C4-2B (cell line): ENCODE measurements around the gene PHF12.

Experiments used
- ZFX ChIP-seq: fragments of 450-650 bp; IDR thresholded peaks from 2 replicates; pipeline ENCODE4 v1.6.1; 2017
- TF ChIP-seq, protein P1 (sequence below): fragments of 450-650 bp; conservative IDR thresholded peaks from 2 replicates; pipeline ENCODE4 v1.5.1; 2017; ENCODE audit warnings: mild to moderate bottlenecking

DNA sequence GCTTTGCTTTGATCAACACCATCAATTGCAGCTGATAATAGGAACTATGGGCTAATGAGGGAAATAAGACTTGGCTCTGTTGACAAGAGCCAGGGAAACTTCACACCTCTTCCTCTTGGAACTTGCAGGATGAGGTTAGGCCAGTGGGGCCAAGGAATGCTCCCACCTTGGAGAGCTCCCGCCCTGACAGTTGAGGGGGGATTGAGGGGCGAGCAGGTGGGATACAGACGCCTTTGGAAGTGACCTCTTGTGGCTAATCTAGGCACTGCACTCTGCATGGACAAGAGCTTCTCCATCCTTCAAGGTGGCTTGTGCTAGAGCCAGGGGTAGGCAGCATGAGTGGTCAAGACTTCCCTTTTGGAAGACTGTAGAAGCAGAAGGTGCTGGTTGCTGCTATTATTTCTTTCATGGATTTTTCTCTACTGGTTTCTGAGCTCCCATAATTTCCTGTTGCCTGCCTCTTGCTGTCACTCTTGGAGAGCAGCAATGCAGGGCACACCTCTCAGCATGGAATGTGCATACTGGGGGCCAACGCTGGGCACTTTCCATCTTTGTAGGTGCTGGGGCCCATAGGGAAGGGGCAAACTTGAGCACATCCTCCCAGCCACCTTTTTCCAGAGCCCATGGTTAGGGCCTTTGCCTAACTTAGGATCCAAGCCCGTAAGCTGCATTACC is 2.3 kb upstream of the PHF12 start:
- TF ChIP-seq, protein P1, sequence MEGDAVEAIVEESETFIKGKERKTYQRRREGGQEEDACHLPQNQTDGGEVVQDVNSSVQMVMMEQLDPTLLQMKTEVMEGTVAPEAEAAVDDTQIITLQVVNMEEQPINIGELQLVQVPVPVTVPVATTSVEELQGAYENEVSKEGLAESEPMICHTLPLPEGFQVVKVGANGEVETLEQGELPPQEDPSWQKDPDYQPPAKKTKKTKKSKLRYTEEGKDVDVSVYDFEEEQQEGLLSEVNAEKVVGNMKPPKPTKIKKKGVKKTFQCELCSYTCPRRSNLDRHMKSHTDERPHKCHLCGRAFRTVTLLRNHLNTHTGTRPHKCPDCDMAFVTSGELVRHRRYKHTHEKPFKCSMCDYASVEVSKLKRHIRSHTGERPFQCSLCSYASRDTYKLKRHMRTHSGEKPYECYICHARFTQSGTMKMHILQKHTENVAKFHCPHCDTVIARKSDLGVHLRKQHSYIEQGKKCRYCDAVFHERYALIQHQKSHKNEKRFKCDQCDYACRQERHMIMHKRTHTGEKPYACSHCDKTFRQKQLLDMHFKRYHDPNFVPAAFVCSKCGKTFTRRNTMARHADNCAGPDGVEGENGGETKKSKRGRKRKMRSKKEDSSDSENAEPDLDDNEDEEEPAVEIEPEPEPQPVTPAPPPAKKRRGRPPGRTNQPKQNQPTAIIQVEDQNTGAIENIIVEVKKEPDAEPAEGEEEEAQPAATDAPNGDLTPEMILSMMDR, result peak; percentile 91
- TF ChIP-seq ZFX, result no peak
